ENCODE data around the gene IQSEC1.

IQSEC1 gene

GRCh38 chr3:13013994-13014754, 59.1 kb downstream of the IQSEC1 start:
- DNase-seq, result no peak

GRCh38 chr3:13013566-13013965, 59.7 kb downstream of the IQSEC1 start:
- DNase-seq, result no peak

GRCh38 chr3:13013151-13013561, 60.1 kb downstream of the IQSEC1 start:
- DNase-seq, result no peak

- DNase-seq, result no peak
These were observed 61.0 kb downstream of the IQSEC1 start for GRCh38 chr3:13012221-13012691.

- DNase-seq, result peak; percentile 31
These were observed 61.5 kb downstream of the IQSEC1 start for GRCh38 chr3:13011573-13012220.

- no peak for DNase-seq
These were observed 62.3 kb downstream of the IQSEC1 start for GRCh38 chr3:13010780-13011572.

GRCh38 chr3:13009946-13010315, 63.3 kb downstream of the IQSEC1 start:
- no peak for DNase-seq

- no peak for DNase-seq
These were observed 63.9 kb downstream of the IQSEC1 start for GRCh38 chr3:13009132-13009945.

GRCh38 chr3:13008155-13008995, 64.9 kb downstream of the IQSEC1 start:
- DNase-seq, result no peak

GRCh38 chr3:13007251-13007941, 65.8 kb downstream of the IQSEC1 start:
- DNase-seq, result no peak

GRCh38 chr3:13006216-13006990, 66.8 kb downstream of the IQSEC1 start:
- DNase-seq, result no peak

GRCh38 chr3:13005301-13005700, 67.9 kb downstream of the IQSEC1 start:
- DNase-seq, result no peak

GRCh38 chr3:13004376-13004775, 68.9 kb downstream of the IQSEC1 start:
- DNase-seq, result no peak

GRCh38 chr3:13003608-13004007, 69.6 kb downstream of the IQSEC1 start:
- DNase-seq, result no peak

- no peak for DNase-seq
These were observed 70.7 kb downstream of the IQSEC1 start for GRCh38 chr3:13002398-13003124.

GRCh38 chr3:12999147-13000140, 73.8 kb downstream of the IQSEC1 start:
- no peak for DNase-seq

GRCh38 chr3:12998648-12999047, 74.6 kb downstream of the IQSEC1 start:
- no peak for DNase-seq

GRCh38 chr3:12997387-12997786, 75.8 kb downstream of the IQSEC1 start:
- DNase-seq, result no peak

- no peak for DNase-seq
These were observed 77.1 kb downstream of the IQSEC1 start for GRCh38 chr3:12996181-12996506.

Measured in NCI-H146 (cell line).